Neural cell (in vitro differentiated cells): ENCODE measurements around the gene MTF2. TPM values are rescaled to one million over a fixed set of nuclear protein-coding genes. Genes with fewer than 3 reads are reported as not detected.

Experiments used
- H2AFZ ChIP-seq: fragments of 200-600, 300-800 bp; sonication (generic), shearing (Covaris generic); 2 replicates; pipeline ENCODE4 v1.6.0; 2014; ENCODE audit warnings: low read depth, mild to moderate bottlenecking, antibody characterized with exemption, low read length, moderate library complexity
- H3F3A ChIP-seq: fragments of 200-600 bp; shearing (Covaris generic); 2 replicates; pipeline ENCODE4 v1.6.1; 2016; ENCODE audit warnings: mild to moderate bottlenecking, moderate library complexity, mixed read lengths, antibody characterized with exemption, low read length; ENCODE audit not compliant: insufficient read depth, poor library complexity, severe bottlenecking
- H3K27ac ChIP-seq: fragments of 200-600, 300-800 bp; sonication (generic), shearing (Covaris generic); 2 replicates; pipeline ENCODE4 v1.5.1; 2014; ENCODE audit warnings: mild to moderate bottlenecking, low read length, moderate library complexity
- H3K27me3 ChIP-seq: fragments of 300-800, 200-600 bp; sonication (generic), shearing (Covaris generic); 2 replicates; pipeline ENCODE4 v1.6.0; 2014; ENCODE audit warnings: mild to moderate bottlenecking, low read depth, low read length, moderate library complexity; ENCODE audit not compliant: insufficient read depth
- H3K36me3 ChIP-seq: fragments of 300-800, 200-600 bp; sonication (generic), shearing (Covaris generic); 2 replicates; pipeline ENCODE4 v1.5.1; 2014; ENCODE audit warnings: mild to moderate bottlenecking, antibody characterized with exemption, low read length, moderate library complexity; ENCODE audit not compliant: insufficient read depth
- H3K4me2 ChIP-seq: fragments of 300-800, 200-600 bp; sonication (generic), shearing (Covaris generic); 2 replicates; pipeline ENCODE4 v1.6.0; 2014; ENCODE audit warnings: mild to moderate bottlenecking, low read length
- H3K4me3 ChIP-seq: fragments of 300-800, 200-600 bp; sonication (generic), shearing (Covaris generic); 2 replicates; pipeline ENCODE4 v1.5.1; 2014; ENCODE audit warnings: mild to moderate bottlenecking, low read length, moderate library complexity
- H3K79me2 ChIP-seq: fragments of 200-600 bp; shearing (Covaris generic); replicated peaks from 2 replicates; pipeline ENCODE4 v1.6.0; 2014; ENCODE audit warnings: mild to moderate bottlenecking, low read length, moderate library complexity; ENCODE audit not compliant: insufficient read depth
- H3K9ac ChIP-seq: fragments of 300-800, 200-600 bp; sonication (generic), shearing (Covaris generic); 2 replicates; pipeline ENCODE4 v1.6.1; 2016; ENCODE audit warnings: mild to moderate bottlenecking, low read length, mixed read lengths
- H3K9me2 ChIP-seq: fragments of 200-600 bp; shearing (Covaris generic); 2 replicates; pipeline ENCODE4 v1.6.1; 2016; ENCODE audit warnings: mild to moderate bottlenecking, low read length, mixed read lengths; ENCODE audit not compliant: insufficient read depth
- H3K9me3 ChIP-seq: fragments of 200-600, 300-800 bp; sonication (generic), shearing (Covaris generic); 2 replicates; pipeline ENCODE4 v1.6.1; 2016; ENCODE audit warnings: mild to moderate bottlenecking, mixed run types, low read length, moderate library complexity, mixed read lengths
- H4K20me1 ChIP-seq: fragments of 200-600 bp; shearing (Covaris generic); 2 replicates; pipeline ENCODE4 v1.6.1; 2016; ENCODE audit warnings: mild to moderate bottlenecking, mixed run types; ENCODE audit not compliant: insufficient read depth
- CTCF ChIP-seq: fragments of 450-650 bp; IDR thresholded peaks from 2 replicates; pipeline ENCODE4 v1.5.1; 2014; ENCODE audit warnings: antibody characterized with exemption, mild to moderate bottlenecking, moderate library complexity; ENCODE audit not compliant: poor library complexity, severe bottlenecking
- EP300 ChIP-seq: fragments of 450-650 bp; conservative IDR thresholded peaks from 2 replicates; pipeline ENCODE4 v1.6.1; 2014; ENCODE audit warnings: antibody characterized with exemption, mild to moderate bottlenecking, moderate library complexity; ENCODE audit not compliant: poor library complexity, severe bottlenecking
- EZH2 ChIP-seq: fragments of 200-600, 300-800 bp; shearing (Covaris generic), sonication (generic); IDR thresholded peaks from 2 replicates; pipeline ENCODE4 v1.6.1; 2014; ENCODE audit warnings: antibody characterized with exemption, low read length, borderline replicate concordance, mild to moderate bottlenecking; ENCODE audit not compliant: insufficient read depth, poor library complexity, severe bottlenecking
- MXI1 ChIP-seq: fragments of 450-650 bp; conservative IDR thresholded peaks from 2 replicates; pipeline ENCODE4 v1.6.1; 2014; ENCODE audit warnings: antibody characterized with exemption, mild to moderate bottlenecking; ENCODE audit not compliant: poor library complexity, severe bottlenecking
- POLR2AphosphoS5 ChIP-seq: IDR thresholded peaks from 2 replicates; pipeline ENCODE4 v1.6.1; 2012
- RAD21 ChIP-seq: fragments of 450-650 bp; conservative IDR thresholded peaks from 2 replicates; pipeline ENCODE4 v1.6.1; 2014; ENCODE audit warnings: antibody characterized with exemption, mild to moderate bottlenecking, moderate library complexity
- REST ChIP-seq: IDR thresholded peaks from 2 replicates; pipeline ENCODE4 v1.6.1; 2012; ENCODE audit warnings: borderline replicate concordance
- SMC3 ChIP-seq: fragments of 450-650 bp; conservative IDR thresholded peaks from 2 replicates; pipeline ENCODE4 v1.6.1; 2014; ENCODE audit warnings: antibody characterized with exemption, mild to moderate bottlenecking, moderate library complexity; ENCODE audit not compliant: poor library complexity
- TAF1 ChIP-seq: IDR thresholded peaks from 2 replicates; pipeline ENCODE4 v1.6.1; 2012; ENCODE audit warnings: low read depth
- polyA plus RNA-seq: library from polyadenylated mRNA; depleted of rRNA; stranded (reverse); fragments of >200 nt; gene quantifications from 2 replicates; pipeline ENCODE4 v1.2.3, GENCODE V29; 2014

MTF2 gene
- polyA plus RNA-seq, 1 donor from 2014 or later, result 124 TPM

- H3K9ac ChIP-seq, result no peak overlapping the region
- no peak overlapping the region for H3K27ac ChIP-seq
- TF ChIP-seq EP300, result no peak
- TF ChIP-seq TAF1, result no peak
- TF ChIP-seq MXI1, result no peak
- no peak for TF ChIP-seq EZH2
- no peak for TF ChIP-seq SMC3
- TF ChIP-seq REST, result no peak
- TF ChIP-seq POLR2AphosphoS5, result no peak
- no peak for TF ChIP-seq CTCF
- TF ChIP-seq RAD21, result no peak
- no peak overlapping the region for H2AFZ ChIP-seq
- H3K4me3 ChIP-seq, result no peak overlapping the region
- H3K4me2 ChIP-seq, result no peak overlapping the region
- no peaks in the 10 kb centered on the region for H3K9me2 ChIP-seq
- H3K9me3 ChIP-seq, result no peaks in the 10 kb centered on the region
- H3K36me3 ChIP-seq, result no peaks in the 10 kb centered on the region
- peaks cover 24% of the 10 kb centered on the region for H4K20me1 ChIP-seq
- peaks cover 93% of the 10 kb centered on the region for H3K79me2 ChIP-seq
- no peaks in the 10 kb centered on the region for H3F3A ChIP-seq
- H3K27me3 ChIP-seq, result no peaks in the 10 kb centered on the region
Measured at GRCh38 chr1:93093332-93094006, 14.4 kb downstream of the MTF2 start.

- Histone ChIP-seq H3K79me2 (peaks cover 96% of the 10 kb centered on the region), H3K9me3 (no peaks in the 10 kb centered on the region), H3K4me2 (no peak overlapping the region), H3K9ac (no peak overlapping the region), H3F3A (no peaks in the 10 kb centered on the region), H4K20me1 (peaks cover 35% of the 10 kb centered on the region), H3K27me3 (no peaks in the 10 kb centered on the region), H2AFZ (no peak overlapping the region), H3K4me3 (no peak overlapping the region), H3K27ac (no peak overlapping the region), H3K36me3 (no peaks in the 10 kb centered on the region), H3K9me2 (no peaks in the 10 kb centered on the region)
- TF ChIP-seq EP300 (no peak), REST (no peak), EZH2 (no peak), TAF1 (no peak), SMC3 (no peak), CTCF (no peak), POLR2AphosphoS5 (no peak), RAD21 (no peak), MXI1 (no peak)
Measured at GRCh38 chr1:93095804-93096585, 16.9 kb downstream of the MTF2 start.
